Adrenal gland (tissue), 5 donors: ENCODE measurements around the gene GYG1.

Experiments used
- CTCF ChIP-seq, 6 experiments: fragments of 450-650 bp in 4 of 6; fragments of 200-600 bp in 2 of 6; sonication (generic) in 1 of 6; IDR thresholded peaks; 1 replicate in 5 of 6; 2 replicates in 1 of 6; pipeline versions ENCODE4 v1.5.1 to v1.8.0; 2016 to 2021; ENCODE audit warnings: antibody characterized with exemption in 6 of 6, mild to moderate bottlenecking in 2 of 6, moderate library complexity in 1 of 6
- POLR2A ChIP-seq, 2 donors: fragments of 450-650 bp; IDR thresholded peaks; one replicate each; pipeline ENCODE4 v1.6.1; 2017; ENCODE audit warnings: antibody characterized with exemption in 2 of 2, mild to moderate bottlenecking in 2 of 2, moderate library complexity in 1 of 2
- donor health status: DM: no; HTN: no; CAD: no.

GRCh38 chr3:149038322-149038721 is 47.0 kb downstream of the GYG1 start:
- TF ChIP-seq POLR2A (IDR thresholded peaks at IDR 0.05) = no peak
- no peak for TF ChIP-seq CTCF (IDR thresholded peaks at IDR 0.05)
